ENCODE measurements around the gene CYP2D6.
"Not testable (repeated sequence)": the region's sequence is repeated elsewhere in the genome, so short reads cannot be mapped to it uniquely, and the experiment has no call there.

The CYP2D6 gene

GRCh38 chr22:42131562-42131961, 952 bp upstream of the CYP2D6 start:
- DNase-seq = no peak

- not testable (repeated sequence) for DNase-seq
Observed at GRCh38 chr22:42130182-42130581, 428 bp downstream of the CYP2D6 start.

GRCh38 chr22:42128776-42129694, 1.6 kb downstream of the CYP2D6 start:
- DNase-seq = peak; percentile 28

GRCh38 chr22:42128007-42128406, 2.6 kb downstream of the CYP2D6 start:
- DNase-seq = not testable (repeated sequence)

- no peak for DNase-seq
Observed at GRCh38 chr22:42127606-42128005, 3.0 kb downstream of the CYP2D6 start.

GRCh38 chr22:42123529-42123928, 7.1 kb downstream of the CYP2D6 start:
- DNase-seq = not testable (repeated sequence)

GRCh38 chr22:42120231-42121021, 10.2 kb downstream of the CYP2D6 start:
- DNase-seq = not testable (repeated sequence)

- no peak for DNase-seq
Observed at GRCh38 chr22:42116848-42117424, 13.7 kb downstream of the CYP2D6 start.

- DNase-seq = not testable (repeated sequence)
Observed at GRCh38 chr22:42115420-42115830, 15.2 kb downstream of the CYP2D6 start.

GRCh38 chr22:42114721-42115120, 15.9 kb downstream of the CYP2D6 start:
- no peak for DNase-seq

GRCh38 chr22:42112793-42113192, 17.8 kb downstream of the CYP2D6 start:
- DNase-seq = not testable (repeated sequence)

- no peak for DNase-seq
Observed at GRCh38 chr22:42111798-42112197, 18.8 kb downstream of the CYP2D6 start.

GRCh38 chr22:42108848-42109247, 21.8 kb downstream of the CYP2D6 start:
- DNase-seq = no peak

- not testable (repeated sequence) for DNase-seq
Observed at GRCh38 chr22:42104332-42104860, 26.2 kb downstream of the CYP2D6 start.

- no peak for DNase-seq
Observed at GRCh38 chr22:42101199-42101598, 29.4 kb downstream of the CYP2D6 start.

GRCh38 chr22:42091455-42091782, 39.2 kb downstream of the CYP2D6 start:
- DNase-seq = no peak

GRCh38 chr22:42090596-42091454, 39.8 kb downstream of the CYP2D6 start, which contains the start of gene NDUFA6:
Gene NDUFA6 (minus strand): TSS chr22:42090772. CDS start chr22:42090744, 28 bp downstream.
- peak; percentile 99 for DNase-seq

GRCh38 chr22:42086051-42086450, 44.6 kb downstream of the CYP2D6 start:
- no peak for DNase-seq

- DNase-seq = no peak
Observed at GRCh38 chr22:42084874-42085273, 45.7 kb downstream of the CYP2D6 start.

- DNase-seq = no peak
Observed at GRCh38 chr22:42083119-42083518, 47.5 kb downstream of the CYP2D6 start.

GRCh38 chr22:42080287-42080686, 50.3 kb downstream of the CYP2D6 start:
- no peak for DNase-seq
